SK-N-SH (cell line): ENCODE measurements around the gene RAI1. TPM values are rescaled to one million over a fixed set of nuclear protein-coding genes. Genes with fewer than 3 reads are reported as not detected.

Source experiments
- CTCF ChIA-PET: fragments of 300-600, 350-600 bp; formaldehyde crosslinking; extraction: SDS; loops from one replicate; lab custom pipeline; 2021; lab: Yijun Ruan, JAX
- POLR2A ChIA-PET: fragments of 350-600 bp; sonication (Branson Sonifier 250); formaldehyde crosslinking; extraction: SDS; loops from one replicate; lab custom pipeline; 2020; ENCODE audit warnings: antibody characterized with exemption, inconsistent platforms; lab: Yijun Ruan, JAX
- DNase-seq: peaks from one replicate; pipeline ENCODE4 v3.0.0; 2012
- H2AFZ ChIP-seq: fragments of 200-600 bp; sonication (generic); 2 replicates; pipeline ENCODE4 v1.8.1; 2016; ENCODE audit warnings: antibody characterized with exemption, mild to moderate bottlenecking, low read depth
- H3F3A ChIP-seq: fragments of 200-600 bp; sonication (generic); replicated peaks from 2 replicates; pipeline ENCODE3; 2016; ENCODE audit warnings: antibody characterized with exemption, mild to moderate bottlenecking; ENCODE audit not compliant: insufficient read depth
- H3K27ac ChIP-seq, 2 experiments: fragments of 200-500 bp in 1 of 2; fragments of 200-600 bp in 1 of 2; sonication (Bioruptor generic) in 1 of 2; sonication (generic), shearing (Covaris generic) in 1 of 2; 2 replicates each; pipeline versions ENCODE4 v1.5.1 to v1.6.1; 2014 to 2016; ENCODE audit warnings: low read depth in 2 of 2, inconsistent platforms in 1 of 2, low read length in 1 of 2, mild to moderate bottlenecking in 1 of 2, mixed read lengths in 1 of 2
- H3K27me3 ChIP-seq: fragments of 200-600 bp; sonication (generic), shearing (Covaris generic); 2 replicates; pipeline ENCODE4 v1.6.1; 2016; ENCODE audit warnings: mixed run types; ENCODE audit not compliant: insufficient read depth
- H3K36me3 ChIP-seq, 2 experiments: fragments of 200-500 bp in 1 of 2; fragments of 200-600 bp in 1 of 2; sonication (Bioruptor generic) in 1 of 2; sonication (generic) in 1 of 2; replicated peaks in 1 of 2; 2 replicates each; pipeline versions ENCODE3 to v1.5.1; 2014 to 2016; ENCODE audit warnings: low read length in 1 of 2, mild to moderate bottlenecking in 1 of 2; ENCODE audit not compliant: insufficient read depth in 2 of 2, control insufficient read depth in 1 of 2
- H3K4me1 ChIP-seq, 2 experiments: fragments of 200-500 bp in 1 of 2; fragments of 200-600 bp in 1 of 2; sonication (Bioruptor generic) in 1 of 2; sonication (generic), shearing (Covaris generic) in 1 of 2; 2 replicates each; pipeline versions ENCODE4 v1.5.1 to v1.6.1; 2014 to 2016; ENCODE audit warnings: low read depth in 1 of 2, low read length in 1 of 2, mixed run types in 1 of 2; ENCODE audit not compliant: insufficient read depth in 2 of 2, control insufficient read depth in 1 of 2
- H3K4me2 ChIP-seq: fragments of 200-600 bp; sonication (generic), shearing (Covaris generic); 2 replicates; pipeline ENCODE4 v1.6.1; 2017; ENCODE audit warnings: mixed run types
- H3K4me3 ChIP-seq, 2 experiments: fragments of 200-500 bp in 1 of 2; fragments of 200-600 bp in 1 of 2; sonication (Bioruptor generic) in 1 of 2; sonication (generic), shearing (Covaris generic) in 1 of 2; 2 replicates each; pipeline versions ENCODE4 v1.5.1 to v1.8.1; 2014 to 2016; ENCODE audit warnings: low read depth in 2 of 2, inconsistent platforms in 1 of 2, low read length in 1 of 2, mild to moderate bottlenecking in 1 of 2, mixed read lengths in 1 of 2, moderate library complexity in 1 of 2
- H3K79me2 ChIP-seq: fragments of 200-600 bp; sonication (generic); 2 replicates; pipeline ENCODE4 v1.8.1; 2017; ENCODE audit warnings: mild to moderate bottlenecking; ENCODE audit not compliant: insufficient read depth
- H3K9ac ChIP-seq: fragments of 200-600 bp; sonication (generic); 2 replicates; pipeline ENCODE4 v1.6.1; 2017; ENCODE audit warnings: mixed run types
- H3K9me2 ChIP-seq: fragments of 200-600 bp; sonication (generic); 2 replicates; pipeline ENCODE4 v1.6.1; 2017; ENCODE audit warnings: mixed run types
- H3K9me3 ChIP-seq: fragments of 200-600 bp; sonication (generic); 2 replicates; pipeline ENCODE4 v1.6.1; 2017; ENCODE audit warnings: mixed run types, mild to moderate bottlenecking, moderate library complexity
- H4K20me1 ChIP-seq: fragments of 200-600 bp; sonication (generic); 2 replicates; pipeline ENCODE4 v1.6.1; 2017; ENCODE audit warnings: mild to moderate bottlenecking, mixed run types; ENCODE audit not compliant: insufficient read depth
- FOXM1 ChIP-seq: IDR thresholded peaks from 2 replicates; pipeline ENCODE4 v1.4.0; 2012; ENCODE audit warnings: low read depth, mild to moderate bottlenecking
- MXI1 ChIP-seq: IDR thresholded peaks from 2 replicates; pipeline ENCODE4 v1.6.1; 2012; ENCODE audit warnings: mild to moderate bottlenecking, low read depth, low read length, improper control_type of control experiment
- RAD21 ChIP-seq: IDR thresholded peaks from 2 replicates; pipeline ENCODE4 v1.6.1; 2012; ENCODE audit warnings: mild to moderate bottlenecking, low read length
- RXRA ChIP-seq: IDR thresholded peaks from 2 replicates; pipeline ENCODE4 v1.4.0; 2012; ENCODE audit warnings: low read depth, mild to moderate bottlenecking, borderline replicate concordance
- SMC3 ChIP-seq: IDR thresholded peaks from 2 replicates; pipeline ENCODE4 v1.6.1; 2012; ENCODE audit warnings: low read depth, low read length, improper control_type of control experiment
- TEAD4 ChIP-seq: IDR thresholded peaks from 2 replicates; pipeline ENCODE4 v1.4.0; 2012; ENCODE audit warnings: mild to moderate bottlenecking, borderline replicate concordance; ENCODE audit not compliant: insufficient read depth
- WGBS: methylation state at CpG from one replicate; pipeline ENCODE4 v1.1.6; 2017; ENCODE audit warnings: low lambda C conversion rate; 5-methylcytosine and 5-hydroxymethylcytosine counted together
- polyA plus RNA-seq, 3 experiments: library from polyadenylated mRNA; depleted of rRNA; stranded (reverse); fragments of >200 nt; gene quantifications; 2 replicates each; pipeline ENCODE4 v1.2.3, GENCODE V29; 2012
- TF ChIP-seq, protein P1 (sequence below): IDR thresholded peaks from 2 replicates; pipeline ENCODE4; 2012
- TF ChIP-seq, protein P2 (sequence below): IDR thresholded peaks from 2 replicates; pipeline ENCODE4 v1.4.0; 2012; ENCODE audit warnings: low read depth, borderline replicate concordance
- TF ChIP-seq, protein P3 (sequence below): fragments of 150-350 bp; IDR thresholded peaks from 2 replicates; pipeline ENCODE4 v1.6.1; 2016; ENCODE audit warnings: mild to moderate bottlenecking, low read depth, low read length
- TF ChIP-seq, protein P4 (sequence below): fragments of 200-600 bp; sonication (generic); IDR thresholded peaks from 2 replicates; pipeline ENCODE4 v1.6.1; 2017; ENCODE audit warnings: antibody characterized with exemption, mild to moderate bottlenecking, moderate library complexity
- TF ChIP-seq, protein P5 (sequence below): IDR thresholded peaks from 2 replicates; pipeline ENCODE4 v1.4.0; 2012; ENCODE audit warnings: low read depth

RAI1 gene
- polyA plus RNA-seq, 1 of the 3 experiments (the other 2 are of a cell fraction): 4.7 TPM

DNA sequence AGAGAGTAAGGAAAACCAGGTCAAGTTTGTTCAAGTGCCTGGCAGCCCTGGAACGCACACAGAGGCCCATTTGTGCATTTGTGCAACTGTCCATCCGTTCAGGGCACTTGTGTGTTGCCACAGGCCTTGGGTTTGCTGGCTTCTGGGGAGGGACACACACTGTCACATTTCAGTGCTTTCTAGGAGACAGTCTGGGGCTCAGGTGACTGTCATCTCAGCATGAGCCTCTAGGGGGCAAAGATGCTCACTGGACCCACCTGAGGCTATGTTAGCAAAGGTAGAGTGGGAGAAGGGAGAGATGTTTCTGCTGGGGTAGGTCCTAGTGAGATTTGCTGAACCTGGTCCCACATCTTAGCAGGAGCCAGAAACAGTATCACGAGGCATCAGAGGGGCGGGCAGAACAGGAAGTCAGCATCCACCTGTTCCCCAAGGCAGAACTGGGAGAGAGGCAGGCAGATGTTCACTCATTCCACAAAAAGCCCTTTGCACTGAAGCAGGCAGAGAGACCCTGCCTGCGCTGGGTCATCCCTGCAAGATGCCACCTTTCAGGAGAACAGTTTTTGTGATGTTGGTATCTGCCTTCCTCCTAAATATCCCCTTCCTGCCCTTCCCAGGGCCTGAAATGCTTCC is 48.5 kb downstream of the RAI1 start:
- TF ChIP-seq, protein P1, sequence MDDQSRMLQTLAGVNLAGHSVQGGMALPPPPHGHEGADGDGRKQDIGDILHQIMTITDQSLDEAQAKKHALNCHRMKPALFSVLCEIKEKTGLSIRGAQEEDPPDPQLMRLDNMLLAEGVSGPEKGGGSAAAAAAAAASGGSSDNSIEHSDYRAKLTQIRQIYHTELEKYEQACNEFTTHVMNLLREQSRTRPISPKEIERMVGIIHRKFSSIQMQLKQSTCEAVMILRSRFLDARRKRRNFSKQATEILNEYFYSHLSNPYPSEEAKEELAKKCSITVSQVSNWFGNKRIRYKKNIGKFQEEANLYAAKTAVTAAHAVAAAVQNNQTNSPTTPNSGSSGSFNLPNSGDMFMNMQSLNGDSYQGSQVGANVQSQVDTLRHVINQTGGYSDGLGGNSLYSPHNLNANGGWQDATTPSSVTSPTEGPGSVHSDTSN: no peak
- TF ChIP-seq, protein P2, sequence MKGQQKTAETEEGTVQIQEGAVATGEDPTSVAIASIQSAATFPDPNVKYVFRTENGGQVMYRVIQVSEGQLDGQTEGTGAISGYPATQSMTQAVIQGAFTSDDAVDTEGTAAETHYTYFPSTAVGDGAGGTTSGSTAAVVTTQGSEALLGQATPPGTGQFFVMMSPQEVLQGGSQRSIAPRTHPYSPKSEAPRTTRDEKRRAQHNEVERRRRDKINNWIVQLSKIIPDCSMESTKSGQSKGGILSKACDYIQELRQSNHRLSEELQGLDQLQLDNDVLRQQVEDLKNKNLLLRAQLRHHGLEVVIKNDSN: no peak
- TF ChIP-seq MXI1 (no peak), TEAD4 (no peak), RXRA (no peak), SMC3 (peak; percentile 51; the same call in 1 of the 2 replicates), RAD21 (peak; percentile 72), FOXM1 (no peak)
- TF ChIP-seq, protein P3, sequence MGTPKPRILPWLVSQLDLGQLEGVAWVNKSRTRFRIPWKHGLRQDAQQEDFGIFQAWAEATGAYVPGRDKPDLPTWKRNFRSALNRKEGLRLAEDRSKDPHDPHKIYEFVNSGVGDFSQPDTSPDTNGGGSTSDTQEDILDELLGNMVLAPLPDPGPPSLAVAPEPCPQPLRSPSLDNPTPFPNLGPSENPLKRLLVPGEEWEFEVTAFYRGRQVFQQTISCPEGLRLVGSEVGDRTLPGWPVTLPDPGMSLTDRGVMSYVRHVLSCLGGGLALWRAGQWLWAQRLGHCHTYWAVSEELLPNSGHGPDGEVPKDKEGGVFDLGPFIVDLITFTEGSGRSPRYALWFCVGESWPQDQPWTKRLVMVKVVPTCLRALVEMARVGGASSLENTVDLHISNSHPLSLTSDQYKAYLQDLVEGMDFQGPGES: no peak
- TF ChIP-seq, protein P4, sequence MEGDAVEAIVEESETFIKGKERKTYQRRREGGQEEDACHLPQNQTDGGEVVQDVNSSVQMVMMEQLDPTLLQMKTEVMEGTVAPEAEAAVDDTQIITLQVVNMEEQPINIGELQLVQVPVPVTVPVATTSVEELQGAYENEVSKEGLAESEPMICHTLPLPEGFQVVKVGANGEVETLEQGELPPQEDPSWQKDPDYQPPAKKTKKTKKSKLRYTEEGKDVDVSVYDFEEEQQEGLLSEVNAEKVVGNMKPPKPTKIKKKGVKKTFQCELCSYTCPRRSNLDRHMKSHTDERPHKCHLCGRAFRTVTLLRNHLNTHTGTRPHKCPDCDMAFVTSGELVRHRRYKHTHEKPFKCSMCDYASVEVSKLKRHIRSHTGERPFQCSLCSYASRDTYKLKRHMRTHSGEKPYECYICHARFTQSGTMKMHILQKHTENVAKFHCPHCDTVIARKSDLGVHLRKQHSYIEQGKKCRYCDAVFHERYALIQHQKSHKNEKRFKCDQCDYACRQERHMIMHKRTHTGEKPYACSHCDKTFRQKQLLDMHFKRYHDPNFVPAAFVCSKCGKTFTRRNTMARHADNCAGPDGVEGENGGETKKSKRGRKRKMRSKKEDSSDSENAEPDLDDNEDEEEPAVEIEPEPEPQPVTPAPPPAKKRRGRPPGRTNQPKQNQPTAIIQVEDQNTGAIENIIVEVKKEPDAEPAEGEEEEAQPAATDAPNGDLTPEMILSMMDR: peak; percentile 60
- TF ChIP-seq, protein P5, sequence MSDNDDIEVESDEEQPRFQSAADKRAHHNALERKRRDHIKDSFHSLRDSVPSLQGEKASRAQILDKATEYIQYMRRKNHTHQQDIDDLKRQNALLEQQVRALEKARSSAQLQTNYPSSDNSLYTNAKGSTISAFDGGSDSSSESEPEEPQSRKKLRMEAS: no peak
- TF ChIP-seq, all 33 proteins: peak for 3
- Histone ChIP-seq H3K9ac (no peak overlapping the region), H3K4me1 (peaks cover 12 to 62% of the 10 kb centered on the region in 2 experiments; a peak in 3 of 4 replicates), H3K4me3 (no peak overlapping the region), H2AFZ (no peak overlapping the region), H3K79me2 (peaks cover 79% of the 10 kb centered on the region), H3F3A (peaks cover 12% of the 10 kb centered on the region), H3K27me3 (no peaks in the 10 kb centered on the region), H4K20me1 (peaks cover 81% of the 10 kb centered on the region), H3K4me2 (no peak overlapping the region), H3K9me3 (no peaks in the 10 kb centered on the region), H3K27ac (peak overlapping the region in 1 of 2 experiments; percentile 39; a peak in 1 of 4 replicates), H3K9me2 (no peaks in the 10 kb centered on the region), H3K36me3 (no peaks in the 10 kb centered on the region)
- 73% methylated on average over 3 of the region's 5 CpGs for WGBS
- DNase-seq: peak; percentile 73
- POLR2A ChIA-PET: interaction anchor here (1.1 kb wide), 1 partner anchor 12 kb away, joined by 3 read pairs; no protein-coding TSS in a partner anchor
- CTCF ChIA-PET: interaction anchor here (0.7 to 2.6 kb wide), 13 partner anchors 9 to 89 kb away, joined by 3 to 10 read pairs (median 3); no protein-coding TSS in a partner anchor
